GM12873 (cell line): Measurements from ENCODE around the gene TMEM147.

Experiments used
- TF ChIP-seq, protein P1 (sequence below): IDR thresholded peaks from 2 replicates; pipeline ENCODE4 v1.5.1; 2012; ENCODE audit warnings: low read depth, mild to moderate bottlenecking, moderate library complexity, low read length, control low read depth; ENCODE audit not compliant: insufficient read depth; ENCODE audit errors: missing control alignments

Gene TMEM147

DNA sequence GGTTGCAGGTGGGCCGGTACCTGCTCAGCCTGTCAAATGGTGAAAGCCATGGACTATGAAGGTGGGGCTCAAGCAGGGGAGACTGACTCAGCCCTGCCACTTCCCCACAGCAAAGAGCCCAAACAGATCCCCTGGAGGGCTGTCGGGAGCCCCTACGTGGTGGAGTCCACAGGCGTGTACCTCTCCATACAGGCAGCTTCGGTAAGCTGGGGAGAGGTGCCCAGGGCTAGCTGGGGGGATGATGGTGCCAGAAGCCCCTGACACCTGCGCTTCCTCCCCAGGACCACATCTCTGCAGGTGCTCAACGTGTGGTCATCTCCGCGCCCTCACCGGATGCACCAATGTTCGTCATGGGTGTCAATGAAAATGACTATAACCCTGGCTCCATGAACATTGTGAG, 3.2 kb upstream of the TMEM147 start:
- TF ChIP-seq, protein P1, sequence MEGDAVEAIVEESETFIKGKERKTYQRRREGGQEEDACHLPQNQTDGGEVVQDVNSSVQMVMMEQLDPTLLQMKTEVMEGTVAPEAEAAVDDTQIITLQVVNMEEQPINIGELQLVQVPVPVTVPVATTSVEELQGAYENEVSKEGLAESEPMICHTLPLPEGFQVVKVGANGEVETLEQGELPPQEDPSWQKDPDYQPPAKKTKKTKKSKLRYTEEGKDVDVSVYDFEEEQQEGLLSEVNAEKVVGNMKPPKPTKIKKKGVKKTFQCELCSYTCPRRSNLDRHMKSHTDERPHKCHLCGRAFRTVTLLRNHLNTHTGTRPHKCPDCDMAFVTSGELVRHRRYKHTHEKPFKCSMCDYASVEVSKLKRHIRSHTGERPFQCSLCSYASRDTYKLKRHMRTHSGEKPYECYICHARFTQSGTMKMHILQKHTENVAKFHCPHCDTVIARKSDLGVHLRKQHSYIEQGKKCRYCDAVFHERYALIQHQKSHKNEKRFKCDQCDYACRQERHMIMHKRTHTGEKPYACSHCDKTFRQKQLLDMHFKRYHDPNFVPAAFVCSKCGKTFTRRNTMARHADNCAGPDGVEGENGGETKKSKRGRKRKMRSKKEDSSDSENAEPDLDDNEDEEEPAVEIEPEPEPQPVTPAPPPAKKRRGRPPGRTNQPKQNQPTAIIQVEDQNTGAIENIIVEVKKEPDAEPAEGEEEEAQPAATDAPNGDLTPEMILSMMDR: no peak

DNA sequence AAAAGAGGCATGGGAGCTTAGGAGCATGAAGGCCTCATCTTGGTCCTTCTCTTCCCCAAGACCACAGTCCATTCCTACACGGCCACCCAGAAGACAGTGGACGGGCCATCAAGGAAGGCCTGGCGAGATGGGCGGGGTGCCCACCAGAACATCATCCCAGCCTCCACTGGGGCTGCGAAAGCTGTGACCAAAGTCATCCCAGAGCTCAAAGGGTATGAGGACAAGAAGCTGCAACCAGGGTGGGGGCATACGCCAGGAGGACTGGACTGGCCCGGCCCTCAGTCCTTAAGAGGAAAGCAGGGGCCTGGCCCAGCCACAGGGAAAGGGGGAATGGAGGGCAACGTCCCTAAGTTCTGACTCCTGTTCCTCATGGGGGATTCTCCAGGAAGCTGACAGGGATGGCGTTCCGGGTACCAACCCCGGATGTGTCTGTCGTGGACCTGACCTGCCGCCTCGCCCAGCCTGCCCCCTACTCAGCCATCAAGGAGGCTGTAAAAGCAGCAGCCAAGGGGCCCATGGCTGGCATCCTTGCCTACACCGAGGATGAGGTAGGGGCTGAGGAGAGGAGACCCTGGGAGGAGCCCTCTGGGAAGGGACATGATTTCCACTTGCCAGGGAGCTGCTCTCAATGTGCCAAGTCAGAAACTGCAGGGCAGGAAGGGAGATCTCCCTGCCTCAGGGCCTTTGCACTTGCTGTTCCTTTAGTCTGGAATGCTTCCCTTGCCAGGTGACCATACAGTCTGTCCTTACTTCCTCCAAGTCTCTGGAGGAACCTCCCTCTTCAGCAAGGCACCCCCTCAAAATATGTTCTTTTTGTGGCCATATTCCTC, 1.9 kb upstream of the TMEM147 start:
- TF ChIP-seq, protein P1: no peak

DNA sequence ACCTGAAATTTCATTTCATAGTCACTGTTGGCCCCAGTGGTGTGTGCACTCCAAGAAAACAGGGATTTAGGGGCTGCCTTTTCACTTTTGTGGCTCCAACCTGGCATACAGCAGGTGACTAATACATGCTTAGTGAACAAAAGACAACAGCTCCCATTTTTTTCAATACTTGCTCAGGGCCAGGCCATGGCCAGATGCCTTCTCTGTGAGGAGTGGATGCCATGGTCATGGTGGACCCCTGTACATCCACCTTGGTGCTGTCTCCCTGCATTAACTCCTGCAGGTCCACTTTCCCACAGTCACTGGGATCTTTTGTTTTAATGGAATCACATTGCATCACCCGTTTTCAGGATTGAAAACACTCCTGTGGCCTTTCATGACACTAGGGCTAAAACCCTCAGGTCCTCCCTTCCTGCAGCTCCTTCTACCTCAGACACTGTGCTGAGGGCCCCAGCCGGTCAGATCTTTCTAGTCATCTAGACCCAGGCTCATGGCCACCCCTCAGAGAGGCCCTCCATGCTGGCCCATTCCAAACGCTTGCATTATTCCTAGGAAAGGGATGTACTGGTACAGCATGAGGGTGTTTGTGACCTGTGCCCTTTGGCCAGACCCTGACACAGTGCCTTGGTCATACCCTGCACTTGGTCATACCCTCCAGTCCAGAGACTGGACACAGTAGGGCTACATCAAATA, 1.2 kb upstream of the TMEM147 start:
- TF ChIP-seq, protein P1: no peak

DNA sequence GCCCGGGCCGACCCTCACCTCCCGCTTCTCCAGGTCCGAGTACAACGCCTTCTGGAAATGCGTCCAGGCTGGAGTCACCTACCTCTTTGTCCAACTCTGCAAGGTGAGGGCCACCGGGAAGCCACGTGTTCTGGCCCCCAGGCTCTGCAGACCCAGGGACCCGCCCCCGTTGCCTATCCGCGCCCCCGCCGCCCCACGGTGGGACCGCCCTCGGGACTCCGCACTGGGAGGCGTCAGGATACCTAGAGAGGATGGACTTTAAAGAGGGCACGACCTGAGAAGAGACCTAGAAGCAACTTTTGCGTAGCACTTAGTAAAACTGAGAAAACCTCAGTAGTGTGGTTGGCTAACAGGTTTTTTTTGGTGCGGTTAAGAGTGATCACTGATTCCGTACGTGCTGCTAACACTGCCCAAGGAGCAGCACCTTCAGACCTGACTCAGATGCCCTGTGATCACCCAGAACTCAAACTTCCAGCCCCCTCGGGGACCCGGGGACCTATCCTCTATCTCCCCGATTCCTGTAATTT, 492 bp downstream of the TMEM147 start:
- TF ChIP-seq, protein P1: no peak

DNA sequence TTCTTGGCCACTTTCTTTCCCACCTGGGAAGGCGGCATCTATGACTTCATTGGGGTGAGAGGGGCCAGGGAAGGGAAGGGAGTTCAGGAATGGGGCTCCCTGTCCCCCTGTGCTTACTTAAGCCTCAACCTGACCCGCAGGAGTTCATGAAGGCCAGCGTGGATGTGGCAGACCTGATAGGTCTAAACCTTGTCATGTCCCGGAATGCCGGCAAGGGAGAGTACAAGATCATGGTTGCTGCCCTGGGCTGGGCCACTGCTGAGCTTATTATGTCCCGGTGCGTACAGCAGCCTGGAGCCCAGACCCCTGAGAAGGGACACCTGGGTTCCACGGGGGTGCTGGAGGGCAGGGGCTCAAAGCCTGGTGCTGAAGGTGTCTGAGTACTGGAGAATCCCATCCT, 1.1 kb downstream of the TMEM147 start:
- TF ChIP-seq, protein P1: no peak

DNA sequence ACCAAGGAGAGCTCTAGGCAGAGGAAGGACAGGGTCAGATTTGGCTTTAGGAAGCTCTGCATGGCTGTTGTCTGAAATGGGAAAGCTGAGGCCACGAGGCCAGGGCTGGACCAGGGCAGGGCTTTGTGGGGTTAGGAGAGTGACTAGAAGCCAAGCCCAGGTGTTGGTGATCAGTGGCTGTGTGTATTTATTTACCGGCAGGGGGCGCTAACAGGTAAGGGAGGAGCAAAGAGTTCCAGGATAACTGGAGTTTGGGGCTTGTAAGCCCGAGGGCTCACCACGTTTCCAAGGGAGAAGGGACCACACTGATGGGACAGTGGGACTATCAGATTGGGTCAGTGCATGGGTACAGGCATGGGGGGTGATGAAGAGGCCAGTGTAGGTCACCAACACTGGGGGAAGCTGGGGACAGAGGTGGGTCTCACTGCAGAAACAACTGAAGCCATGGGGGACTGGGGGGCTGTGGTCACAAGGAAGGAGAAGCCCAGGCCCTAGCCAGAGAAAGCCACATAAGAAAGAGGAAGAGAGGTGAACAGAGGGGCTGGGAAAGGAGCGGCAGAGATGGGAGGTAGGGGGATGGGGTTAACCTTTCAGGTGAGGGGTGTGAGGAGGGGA, 3.9 kb downstream of the TMEM147 start:
- TF ChIP-seq, protein P1: peak; percentile 82

DNA sequence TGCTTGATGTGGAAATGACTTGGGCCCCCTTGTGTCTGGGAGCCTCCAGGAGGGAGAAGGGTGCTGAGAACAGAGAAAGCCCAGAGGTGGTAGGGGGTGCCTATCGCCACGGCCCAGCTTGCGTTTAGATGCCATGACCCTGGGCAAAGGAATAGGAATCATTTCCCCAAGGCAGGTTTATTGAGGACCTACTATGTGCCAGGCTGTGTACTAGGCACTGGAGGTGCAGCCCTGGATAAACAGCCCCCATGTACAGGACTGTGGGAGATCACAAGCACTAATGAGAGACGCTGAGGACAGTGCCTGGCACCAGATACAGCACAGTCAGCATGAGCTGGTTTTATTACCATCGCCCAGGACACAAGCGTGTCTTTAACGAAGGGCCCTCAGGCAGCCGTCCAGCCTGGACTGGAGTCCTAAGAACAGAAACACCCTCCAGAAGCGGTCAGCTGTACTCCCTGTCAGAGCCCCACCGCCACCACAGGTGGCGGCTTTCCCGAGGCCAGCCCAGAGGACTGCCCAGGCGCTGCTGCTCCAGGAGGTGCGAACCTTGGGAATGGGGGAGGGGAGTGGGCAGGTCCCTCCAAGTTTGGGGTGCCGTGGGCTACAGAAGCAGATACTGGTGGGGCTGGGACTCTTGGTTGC, 4.6 kb downstream of the TMEM147 start:
- TF ChIP-seq, protein P1: no peak
